Keratinocyte (primary cell): Measurements from ENCODE around the gene RUFY3. TPM values are rescaled to one million over a fixed set of nuclear protein-coding genes. Genes with fewer than 3 reads are reported as not detected.

Source experiments
- DNase-seq: peaks from one replicate; pipeline ENCODE4 v3.0.0-alpha.2; 2011; ENCODE audit warnings: low read depth, missing footprints, low spot score
- FAIRE-seq: peaks from 2 replicates; lab custom pipeline; 2011; peaks lifted over from hg19 to GRCh38; lab: Jason Lieb, UNC
- H2AFZ ChIP-seq: 2 replicates; pipeline ENCODE4 v1.6.0; 2012; ENCODE audit warnings: low read length, control low read depth, inconsistent platforms; ENCODE audit not compliant: control insufficient read depth
- H3K27ac ChIP-seq: 2 replicates; pipeline ENCODE4 v1.5.1; 2011; ENCODE audit warnings: low read length; ENCODE audit not compliant: control insufficient read depth, insufficient read depth
- H3K27me3 ChIP-seq: 3 replicates; pipeline ENCODE4 v1.6.0; 2011; ENCODE audit warnings: low read length; ENCODE audit not compliant: control insufficient read depth, insufficient read depth; ENCODE audit errors: extremely low read depth
- H3K36me3 ChIP-seq, 2 experiments: 2 replicates in 1 of 2; 3 replicates in 1 of 2; pipeline ENCODE4 v1.5.1; 2011; ENCODE audit warnings: low read length in 2 of 2, mild to moderate bottlenecking in 1 of 2; ENCODE audit not compliant: control insufficient read depth in 2 of 2, insufficient read depth in 2 of 2; ENCODE audit errors: extremely low read depth in 1 of 2
- H3K4me1 ChIP-seq: 3 replicates; pipeline ENCODE4 v1.5.1; 2011; ENCODE audit warnings: low read length; ENCODE audit not compliant: control insufficient read depth, insufficient read depth; ENCODE audit errors: extremely low read depth
- H3K4me2 ChIP-seq: 3 replicates; pipeline ENCODE4 v1.6.0; 2011; ENCODE audit warnings: low read depth, low read length; ENCODE audit not compliant: control insufficient read depth, insufficient read depth; ENCODE audit errors: extremely low read depth
- H3K4me3 ChIP-seq, 3 experiments: fragments of 200-600 bp in 1 of 3; sonication (generic) in 1 of 3; 2 replicates in 2 of 3; 3 replicates in 1 of 3; pipeline ENCODE4 v1.5.1; 2011 to 2016; ENCODE audit warnings: low read length in 3 of 3, mild to moderate bottlenecking in 3 of 3, control low read depth in 2 of 3, inconsistent platforms in 1 of 3, low read depth in 1 of 3, mixed read lengths in 1 of 3, mixed run types in 1 of 3, moderate library complexity in 1 of 3; ENCODE audit not compliant: control insufficient read depth in 2 of 3, insufficient read depth in 2 of 3; ENCODE audit errors: extremely low read depth in 1 of 3
- H3K79me2 ChIP-seq: 2 replicates; pipeline ENCODE4 v1.6.0; 2012; ENCODE audit warnings: low read length; ENCODE audit not compliant: control insufficient read depth, insufficient read depth
- H3K9ac ChIP-seq: 3 replicates; pipeline ENCODE4 v1.6.0; 2011; ENCODE audit warnings: low read length; ENCODE audit not compliant: control insufficient read depth, insufficient read depth; ENCODE audit errors: extremely low read depth
- H3K9me1 ChIP-seq: 3 replicates; pipeline ENCODE4 v1.6.0; 2011; ENCODE audit warnings: low read length; ENCODE audit not compliant: control insufficient read depth, insufficient read depth; ENCODE audit errors: extremely low read depth
- H3K9me3 ChIP-seq: 2 replicates; pipeline ENCODE4 v1.5.1; 2012; ENCODE audit warnings: low read depth, low read length; ENCODE audit not compliant: control insufficient read depth
- H4K20me1 ChIP-seq: 3 replicates; pipeline ENCODE4 v1.6.0; 2011; ENCODE audit warnings: low read length; ENCODE audit not compliant: control insufficient read depth, insufficient read depth; ENCODE audit errors: extremely low read depth
- EZH2 ChIP-seq: IDR thresholded peaks from one replicate; pipeline ENCODE4 v1.6.1; 2012; ENCODE audit warnings: inconsistent platforms, mild to moderate bottlenecking, low read length, moderate library complexity
- dilution Hi-C: fragments of 300-500 bp; cut with MboI; formaldehyde crosslinking; loops from one replicate; pipeline ENCODE4 v1.7.0; 2020; ENCODE audit warnings: low sequenced_read_pairs; ENCODE audit not compliant: extremely low pct_ligation_motif_present
- polyA plus RNA-seq, 5 experiments: library from polyadenylated mRNA; depleted of rRNA in 3 of 5; stranded (reverse) in 3 of 5; stranded (forward) in 1 of 5; unstranded in 1 of 5; fragments of >200 nt; gene quantifications; 1 replicate in 1 of 5; 2 replicates in 3 of 5; 3 replicates in 1 of 5; pipeline versions ENCODE4 v1.2.1 to v1.2.3, GENCODE V29; 2011 to 2012; ENCODE audit warnings: missing spikeins in 2 of 5, low read depth in 1 of 5, low replicate concordance in 1 of 5
- TF ChIP-seq, protein P1 (sequence below), 3 experiments: IDR thresholded peaks in 1 of 3; conservative IDR thresholded peaks in 1 of 3; optimal IDR thresholded peaks in 1 of 3; 2 replicates in 2 of 3; 3 replicates in 1 of 3; pipeline versions ENCODE3 to v1.5.1; 2011; ENCODE audit warnings: low read length in 3 of 3, mild to moderate bottlenecking in 3 of 3, moderate library complexity in 2 of 3, control low read depth in 1 of 3, inconsistent platforms in 1 of 3; ENCODE audit not compliant: insufficient read depth in 2 of 3; ENCODE audit errors: extremely low read depth in 1 of 3

The RUFY3 gene
- polyA plus RNA-seq, 1 donor (not counting 4 experiments of a cell fraction or from before 2014, with no cell fraction given), result 18.9 TPM

DNA sequence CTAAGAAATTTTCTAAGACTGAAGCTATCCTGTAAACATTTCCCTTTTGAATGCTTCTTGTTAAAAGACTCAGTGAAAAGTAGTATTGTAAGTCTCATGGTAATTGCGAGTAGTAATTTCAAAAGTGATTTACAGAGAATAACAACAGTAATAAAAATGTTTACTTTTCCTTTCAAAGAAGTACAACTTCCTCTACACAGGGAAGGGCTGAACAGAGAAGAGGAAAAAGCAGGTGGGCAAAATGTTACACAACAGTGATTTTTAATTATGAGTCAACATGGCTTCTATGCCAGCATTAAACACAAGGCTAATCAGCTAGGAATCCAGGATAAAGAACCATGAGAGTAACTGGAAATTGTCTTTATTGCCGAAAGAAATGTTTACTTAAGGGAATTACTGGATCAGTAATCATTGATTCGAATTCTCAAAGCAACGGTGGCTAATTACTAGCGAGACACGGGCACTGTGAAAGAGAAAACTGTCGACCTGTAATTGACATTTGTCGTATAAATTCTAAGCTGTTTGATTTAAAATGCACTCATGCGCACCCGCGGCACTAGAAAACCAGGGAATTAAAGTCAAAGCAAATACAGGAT lies 18.0 kb upstream of the RUFY3 start:
- peak overlapping the region; percentile 86 for H2AFZ ChIP-seq
- DNase-seq (peak; percentile 28), FAIRE-seq (peak; percentile 70)
- dilution Hi-C loops, result no loop called here
- H3K4me3 ChIP-seq, result peak overlapping the region; percentile 51 to 80 (median 75)
- H3K27ac ChIP-seq, result peak overlapping the region; percentile 65
- no peaks in the 10 kb centered on the region for H3K9me1 ChIP-seq
- TF ChIP-seq, protein P1, sequence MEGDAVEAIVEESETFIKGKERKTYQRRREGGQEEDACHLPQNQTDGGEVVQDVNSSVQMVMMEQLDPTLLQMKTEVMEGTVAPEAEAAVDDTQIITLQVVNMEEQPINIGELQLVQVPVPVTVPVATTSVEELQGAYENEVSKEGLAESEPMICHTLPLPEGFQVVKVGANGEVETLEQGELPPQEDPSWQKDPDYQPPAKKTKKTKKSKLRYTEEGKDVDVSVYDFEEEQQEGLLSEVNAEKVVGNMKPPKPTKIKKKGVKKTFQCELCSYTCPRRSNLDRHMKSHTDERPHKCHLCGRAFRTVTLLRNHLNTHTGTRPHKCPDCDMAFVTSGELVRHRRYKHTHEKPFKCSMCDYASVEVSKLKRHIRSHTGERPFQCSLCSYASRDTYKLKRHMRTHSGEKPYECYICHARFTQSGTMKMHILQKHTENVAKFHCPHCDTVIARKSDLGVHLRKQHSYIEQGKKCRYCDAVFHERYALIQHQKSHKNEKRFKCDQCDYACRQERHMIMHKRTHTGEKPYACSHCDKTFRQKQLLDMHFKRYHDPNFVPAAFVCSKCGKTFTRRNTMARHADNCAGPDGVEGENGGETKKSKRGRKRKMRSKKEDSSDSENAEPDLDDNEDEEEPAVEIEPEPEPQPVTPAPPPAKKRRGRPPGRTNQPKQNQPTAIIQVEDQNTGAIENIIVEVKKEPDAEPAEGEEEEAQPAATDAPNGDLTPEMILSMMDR (optimal IDR thresholded peaks at IDR 0.05 in 1 of 3, IDR thresholded peaks at IDR 0.05 in 1 of 3, conservative IDR thresholded peaks at IDR 0.05 in 1 of 3; ENCODE audit: extremely low read depth in 1 of 3, insufficient read depth in 2 of 3, low read length in 3 of 3), result no peak
- no peak for TF ChIP-seq EZH2
- no peaks in the 10 kb centered on the region for H3K36me3 ChIP-seq
- no peaks in the 10 kb centered on the region for H4K20me1 ChIP-seq
- H3K79me2 ChIP-seq, result peaks cover 23% of the 10 kb centered on the region
- peak overlapping the region; percentile 79 for H3K4me2 ChIP-seq
- H3K4me1 ChIP-seq, result peaks cover 13% of the 10 kb centered on the region
- H3K27me3 ChIP-seq, result no peaks in the 10 kb centered on the region
- H3K9me3 ChIP-seq, result no peaks in the 10 kb centered on the region
- peak overlapping the region; percentile 83 for H3K9ac ChIP-seq

DNA sequence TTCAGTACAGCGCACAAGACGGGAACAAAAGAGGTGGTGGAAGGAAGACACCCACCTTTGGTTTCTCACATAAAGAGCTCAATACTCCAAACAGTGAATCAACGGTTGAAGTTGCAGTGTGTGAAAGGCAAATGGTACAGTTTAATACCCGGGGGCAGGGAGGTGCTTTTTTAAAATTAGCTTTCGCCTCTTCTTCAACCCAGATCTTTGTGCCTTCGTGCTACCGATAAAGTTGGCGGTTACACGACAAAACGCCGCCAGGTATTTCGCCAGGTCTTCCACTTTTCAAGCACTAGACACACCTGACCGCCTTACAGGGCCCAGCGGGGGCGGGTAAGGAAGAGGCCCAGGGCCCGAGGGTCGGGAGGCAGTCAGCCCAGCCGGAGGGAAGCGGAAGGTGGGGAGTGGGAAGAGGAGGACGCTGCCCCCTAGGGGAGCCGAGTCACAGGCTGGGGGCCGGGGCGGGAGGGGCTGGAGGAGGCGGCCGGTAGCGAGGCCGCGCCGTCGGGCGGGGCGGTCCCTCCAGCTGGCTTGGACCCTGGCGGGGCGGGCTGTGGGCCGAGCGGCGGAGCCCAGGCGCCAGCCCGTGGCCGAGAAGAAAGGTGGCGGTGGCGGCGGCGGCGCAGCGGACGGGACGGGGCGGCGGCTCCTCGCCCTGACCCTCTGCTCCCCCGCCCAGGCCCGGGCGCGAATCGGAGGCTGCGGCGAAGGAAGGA lies 17.4 kb upstream of the RUFY3 start:
- H2AFZ ChIP-seq, result peak overlapping the region; percentile 86
- no peaks in the 10 kb centered on the region for H3K9me3 ChIP-seq
- TF ChIP-seq, protein P1 (optimal IDR thresholded peaks at IDR 0.05 in 1 of 3, IDR thresholded peaks at IDR 0.05 in 1 of 3, conservative IDR thresholded peaks at IDR 0.05 in 1 of 3; ENCODE audit: extremely low read depth in 1 of 3, insufficient read depth in 2 of 3, low read length in 3 of 3), result peak in 1 of 3 experiments; percentile 44
- no peak for TF ChIP-seq EZH2
- no peaks in the 10 kb centered on the region for H4K20me1 ChIP-seq
- FAIRE-seq (peak; percentile 41), DNase-seq (no peak)
- H3K36me3 ChIP-seq, result no peaks in the 10 kb centered on the region
- peak overlapping the region; percentile 51 to 80 (median 75) for H3K4me3 ChIP-seq
- H3K9me1 ChIP-seq, result no peaks in the 10 kb centered on the region
- peak overlapping the region; percentile 65 for H3K27ac ChIP-seq
- dilution Hi-C loops, result no loop called here
- no peaks in the 10 kb centered on the region for H3K27me3 ChIP-seq
- H3K4me1 ChIP-seq, result peaks cover 13% of the 10 kb centered on the region
- peak overlapping the region; percentile 83 for H3K9ac ChIP-seq
- H3K79me2 ChIP-seq, result peaks cover 28% of the 10 kb centered on the region
- H3K4me2 ChIP-seq, result peak overlapping the region; percentile 79
